Calu3 (cell line): ENCODE measurements around the gene METTL1. TPM values are rescaled to one million over a fixed set of nuclear protein-coding genes. Genes with fewer than 3 reads are reported as not detected.

ENCODE experiments used
- BruUV-seq: library from RNA; stranded (reverse); fragments of 400-500 nt; replicated peaks from 2 replicates; lab custom pipeline; 2021; lab: Mats Ljungman, UMichigan
- CTCF ChIA-PET: fragments of 300-600 bp; sonication (Branson Sonifier 250); formaldehyde crosslinking; loops from one replicate; lab custom pipeline; 2022; ENCODE audit warnings: antibody characterized with exemption; lab: Charles Lee
- DNase-seq: peaks from one replicate; pipeline ENCODE4 v3.0.0; 2022
- H3K27ac Mint-ChIP-seq: one replicate; pipeline ENCODE4 v1.8.0; 2022; ENCODE audit warnings: mixed read lengths; ENCODE audit not compliant: unreplicated experiment
- H3K27me3 Mint-ChIP-seq: one replicate; pipeline ENCODE4 v1.8.0; 2022; ENCODE audit warnings: mixed read lengths; ENCODE audit not compliant: unreplicated experiment
- H3K36me3 Mint-ChIP-seq: one replicate; pipeline ENCODE4 v1.8.0; 2022; ENCODE audit warnings: mild to moderate bottlenecking, moderate library complexity, mixed read lengths; ENCODE audit not compliant: insufficient read depth, unreplicated experiment
- H3K4me1 Mint-ChIP-seq: one replicate; pipeline ENCODE4 v1.8.0; 2022; ENCODE audit warnings: mild to moderate bottlenecking, low read depth, mixed read lengths; ENCODE audit not compliant: unreplicated experiment
- H3K4me3 Mint-ChIP-seq: one replicate; pipeline ENCODE4 v1.8.0; 2022; ENCODE audit warnings: mild to moderate bottlenecking, low read depth, moderate library complexity, mixed read lengths; ENCODE audit not compliant: unreplicated experiment
- H3K9me3 Mint-ChIP-seq: one replicate; pipeline ENCODE4 v1.8.0; 2022; ENCODE audit warnings: low read depth, mixed read lengths; ENCODE audit not compliant: unreplicated experiment
- CTCF ChIP-seq: fragments of 200-600 bp; IDR thresholded peaks from one replicate; pipeline ENCODE4 v1.8.0; 2022; ENCODE audit warnings: antibody characterized with exemption; ENCODE audit not compliant: unreplicated experiment
- intact Hi-C: fragments of 100-400 bp; cut with micrococcal nuclease; formaldehyde crosslinking; loops from one replicate; pipeline ENCODE4 v1.10.0; 2022; ENCODE audit not compliant: unreplicated experiment
- total RNA-seq: library from RNA; stranded (reverse); gene quantifications from 2 replicates; pipeline ENCODE4 v1.2.3, GENCODE V29; 2022

The METTL1 gene
- total RNA-seq, 1 experiment from 2014 or later = 50.5 TPM

- H3K27ac Mint-ChIP-seq = no peak overlapping the region
- BruUV-seq = no TSS peak
- intact Hi-C loops = no loop called here
- H3K27me3 Mint-ChIP-seq = no peaks in the 10 kb centered on the region
- no peaks in the 10 kb centered on the region for H3K9me3 Mint-ChIP-seq
- no peak for TF ChIP-seq CTCF
- no peak for DNase-seq
- H3K4me3 Mint-ChIP-seq = no peak overlapping the region
- H3K36me3 Mint-ChIP-seq = peaks cover 46% of the 10 kb centered on the region
- no peaks in the 10 kb centered on the region for H3K4me1 Mint-ChIP-seq
- CTCF ChIA-PET = interaction anchor here (0.6 kb wide), 1 partner anchor 366 kb away, joined by 3 read pairs; no protein-coding TSS in a partner anchor
These were observed 23.4 kb upstream of the METTL1 start for GRCh38 chr12:57795354-57795753.

- TF ChIP-seq CTCF = no peak
- CTCF ChIA-PET = interaction anchor here (1.2 kb wide), 1 partner anchor 103 kb away, joined by 3 read pairs; no protein-coding TSS in a partner anchor
- BruUV-seq = no TSS peak
- Mint-ChIP-seq H3K4me3 (no peak overlapping the region), H3K36me3 (peaks cover 59% of the 10 kb centered on the region), H3K9me3 (no peaks in the 10 kb centered on the region), H3K27me3 (no peaks in the 10 kb centered on the region), H3K27ac (no peak overlapping the region), H3K4me1 (no peaks in the 10 kb centered on the region)
- intact Hi-C loops = no loop called here
- no peak for DNase-seq
These were observed 22.0 kb upstream of the METTL1 start for GRCh38 chr12:57793920-57794319.

GRCh38 chr12:57783861-57784260, 12.0 kb upstream of the METTL1 start:
- H3K27ac Mint-ChIP-seq = no peak overlapping the region
- H3K9me3 Mint-ChIP-seq = no peaks in the 10 kb centered on the region
- CTCF ChIA-PET = no interaction called here
- H3K4me3 Mint-ChIP-seq = peak overlapping the region; percentile 100
- TF ChIP-seq CTCF = no peak
- H3K27me3 Mint-ChIP-seq = no peaks in the 10 kb centered on the region
- intact Hi-C loops = no loop called here
- no peaks in the 10 kb centered on the region for H3K4me1 Mint-ChIP-seq
- BruUV-seq = TSS peak; percentile 57
- DNase-seq = no peak
- H3K36me3 Mint-ChIP-seq = peaks cover 22% of the 10 kb centered on the region

DNA sequence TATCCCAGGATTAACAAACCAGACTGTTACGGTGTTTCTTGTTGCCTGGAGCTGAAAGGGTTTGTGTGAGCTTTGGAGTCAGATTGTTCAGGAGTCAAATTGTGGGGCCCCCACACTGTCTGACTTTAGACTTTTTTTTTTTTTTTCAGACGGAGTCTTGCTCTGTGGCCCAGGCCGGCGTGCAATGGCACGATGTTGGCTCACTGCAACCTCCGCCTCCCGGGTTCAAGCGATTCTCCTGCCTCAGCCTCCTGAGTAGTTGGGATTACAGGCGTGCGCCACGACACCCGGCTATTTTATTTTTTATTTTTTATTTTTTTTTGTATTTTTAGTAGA, 11.5 kb upstream of the METTL1 start:
- Mint-ChIP-seq H3K36me3 (peaks cover 22% of the 10 kb centered on the region), H3K4me1 (no peaks in the 10 kb centered on the region), H3K27ac (peak overlapping the region; percentile 100), H3K4me3 (peak overlapping the region; percentile 100), H3K9me3 (no peaks in the 10 kb centered on the region), H3K27me3 (no peaks in the 10 kb centered on the region)
- CTCF ChIA-PET = interaction anchor here (1.1 to 1.2 kb wide), 2 partner anchors 11 to 63 kb away, joined by 3 read pairs; partner anchors contain the start of genes CTDSP2, EEF1AKMT3 and METTL1
- intact Hi-C loops = no loop called here
- DNase-seq = no peak
- TF ChIP-seq CTCF = no peak
- BruUV-seq = no TSS peak
